ENCODE data around the gene MALRD1.

- TF ChIP-seq CTCF (IDR thresholded peaks at IDR 0.05), result no peak
- no peak for TF ChIP-seq POLR2A (IDR thresholded peaks at IDR 0.05)
These were observed 470.0 kb downstream of the MALRD1 start for GRCh38 chr10:19518632-19519031.

Measured in lower leg skin (tissue), 3 donors.